Uterus (tissue), 2 donors: Measurements from ENCODE around the gene FREM1.

Experiments used
- CTCF ChIP-seq, 4 experiments: fragments of 200-600 bp in 2 of 4; fragments of 450-650 bp in 2 of 4; sonication (generic) in 2 of 4; IDR thresholded peaks; one replicate each; pipeline ENCODE4 v1.5.1; 2016 to 2019; ENCODE audit warnings: antibody characterized with exemption in 4 of 4, mild to moderate bottlenecking in 2 of 4, moderate library complexity in 1 of 4
- POLR2A ChIP-seq, 2 donors: fragments of 450-650 bp; IDR thresholded peaks; one replicate each; pipeline ENCODE4 v1.6.1; 2016; ENCODE audit warnings: antibody characterized with exemption in 2 of 2, mild to moderate bottlenecking in 1 of 2, moderate library complexity in 1 of 2

- TF ChIP-seq CTCF (IDR thresholded peaks at IDR 0.05) = no peak
- TF ChIP-seq POLR2A (IDR thresholded peaks at IDR 0.05) = no peak
Observed at GRCh38 chr9:14957109-14957508, 46.9 kb upstream of the FREM1 start.
